GM19099 (cell line): ENCODE data around the gene CSMD2.

ENCODE experiments used
- POLR2A ChIP-seq: IDR thresholded peaks from 3 replicates; pipeline ENCODE4 v1.6.1; 2011; ENCODE audit warnings: low read depth; ENCODE audit not compliant: insufficient read length; ENCODE audit errors: extremely low read depth

Gene CSMD2

GRCh38 chr1:33872275-33872674 is 292.8 kb downstream of the CSMD2 start:
- TF ChIP-seq POLR2A, result no peak

GRCh38 chr1:33867684-33868083 is 297.3 kb downstream of the CSMD2 start:
- no peak for TF ChIP-seq POLR2A

DNA sequence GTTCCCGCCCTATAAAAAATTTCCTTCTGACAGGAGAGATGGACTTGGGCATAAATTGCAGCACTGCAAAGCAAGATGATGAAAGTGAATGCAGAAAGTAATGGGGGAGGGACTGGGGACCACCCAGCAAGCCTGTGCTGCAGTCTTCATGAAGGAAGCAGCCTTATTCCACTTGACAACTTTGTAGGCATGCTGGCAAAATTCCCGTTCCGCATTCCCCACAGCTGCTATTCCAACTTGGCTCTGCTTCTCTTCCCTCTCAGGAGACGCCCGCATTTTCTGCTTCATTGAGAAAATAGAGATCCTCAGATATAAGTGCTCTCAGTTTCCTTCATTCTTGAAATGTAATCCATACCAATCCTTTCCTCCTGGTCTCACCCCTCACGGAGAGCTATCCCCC is 298.7 kb downstream of the CSMD2 start:
- no peak for TF ChIP-seq POLR2A

GRCh38 chr1:33864460-33865389 is 300.3 kb downstream of the CSMD2 start:
- no peak for TF ChIP-seq POLR2A

- no peak for TF ChIP-seq POLR2A
Measured at GRCh38 chr1:33863779-33864178, 301.3 kb downstream of the CSMD2 start, which contains the start of gene HMGB4. HMGB4 (plus strand) TSS chr1:33864079; CDS start chr1:33864192, 113 bp downstream.

DNA sequence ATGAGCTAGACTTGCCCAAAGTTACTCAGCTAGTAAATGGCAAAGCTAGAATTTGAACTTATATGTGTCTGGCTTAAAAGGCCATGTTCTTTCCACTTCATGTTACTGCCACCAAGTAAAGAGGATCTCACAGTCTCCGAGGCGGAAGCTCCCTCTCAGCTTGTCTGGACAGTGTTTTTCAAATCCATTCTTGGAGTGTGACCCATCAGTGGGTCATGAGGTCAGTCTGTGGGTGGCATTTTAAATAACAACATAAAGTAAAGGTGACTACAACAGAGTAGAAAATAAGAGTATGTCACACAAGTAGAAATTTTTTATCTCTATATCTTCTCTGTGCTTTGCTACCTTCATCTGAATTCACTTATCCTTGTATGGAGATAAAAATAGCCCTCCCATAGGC is 304.4 kb downstream of the CSMD2 start:
- TF ChIP-seq POLR2A, result no peak

DNA sequence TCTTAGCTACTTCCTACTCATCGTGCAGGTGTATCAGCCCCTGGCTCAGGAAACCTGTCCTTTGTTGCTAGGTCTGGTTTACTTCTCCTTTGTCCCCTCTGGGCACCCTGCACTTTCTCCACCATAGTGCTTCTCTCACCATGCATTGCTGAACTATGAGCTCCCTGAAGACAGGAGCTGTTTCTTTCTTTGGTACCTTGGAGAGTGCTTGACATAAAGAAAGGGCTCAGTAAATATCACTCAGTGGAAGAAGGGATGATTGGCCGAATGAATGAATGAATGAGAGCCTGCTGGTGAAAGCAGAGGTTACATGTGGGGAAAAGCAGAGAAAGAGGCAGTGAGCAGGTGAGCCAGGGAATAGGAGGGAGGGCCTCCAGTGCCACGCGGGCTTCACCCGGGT is 310.9 kb downstream of the CSMD2 start:
- TF ChIP-seq POLR2A, result no peak

GRCh38 chr1:33853431-33853830 is 311.6 kb downstream of the CSMD2 start:
- TF ChIP-seq POLR2A, result no peak

DNA sequence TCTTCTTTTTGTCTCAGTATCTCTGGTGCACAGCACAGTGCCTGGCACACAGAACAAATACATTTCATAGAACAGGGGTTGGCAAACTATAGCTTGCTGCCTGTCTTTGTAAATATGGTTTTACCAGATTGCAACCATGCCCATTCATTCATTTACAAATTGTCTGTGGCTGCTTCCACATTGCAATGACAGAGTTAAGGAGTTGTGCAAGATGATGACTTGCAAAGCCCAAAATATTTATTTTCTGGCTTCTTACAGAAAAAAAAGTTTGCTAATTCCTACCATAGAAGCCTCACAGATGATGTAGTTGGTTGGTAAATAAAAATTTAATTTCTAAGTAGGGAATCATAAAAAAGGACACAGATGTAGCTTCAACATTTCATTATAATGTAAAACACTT is 312.3 kb downstream of the CSMD2 start:
- TF ChIP-seq POLR2A, result no peak

GRCh38 chr1:33850481-33850880 is 314.5 kb downstream of the CSMD2 start:
- no peak for TF ChIP-seq POLR2A

DNA sequence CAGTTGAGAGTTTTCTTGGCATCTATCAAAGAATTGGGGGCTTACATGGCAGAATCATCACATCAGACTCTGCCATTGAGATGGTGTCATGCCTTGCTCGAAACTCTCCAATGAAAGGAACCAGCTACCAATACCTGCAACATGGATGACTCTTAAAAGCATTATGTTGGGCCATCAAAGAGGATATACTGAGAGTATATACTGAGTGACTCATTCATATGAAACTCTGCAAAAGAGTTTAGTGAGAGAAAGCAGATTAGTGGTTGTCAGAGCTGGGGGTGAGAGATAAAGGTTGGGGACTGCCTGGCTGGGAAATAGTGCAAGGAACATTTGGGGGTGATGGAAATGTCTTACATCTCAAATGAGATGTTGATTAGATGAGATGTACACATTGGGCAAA is 315.8 kb downstream of the CSMD2 start:
- TF ChIP-seq POLR2A, result no peak

DNA sequence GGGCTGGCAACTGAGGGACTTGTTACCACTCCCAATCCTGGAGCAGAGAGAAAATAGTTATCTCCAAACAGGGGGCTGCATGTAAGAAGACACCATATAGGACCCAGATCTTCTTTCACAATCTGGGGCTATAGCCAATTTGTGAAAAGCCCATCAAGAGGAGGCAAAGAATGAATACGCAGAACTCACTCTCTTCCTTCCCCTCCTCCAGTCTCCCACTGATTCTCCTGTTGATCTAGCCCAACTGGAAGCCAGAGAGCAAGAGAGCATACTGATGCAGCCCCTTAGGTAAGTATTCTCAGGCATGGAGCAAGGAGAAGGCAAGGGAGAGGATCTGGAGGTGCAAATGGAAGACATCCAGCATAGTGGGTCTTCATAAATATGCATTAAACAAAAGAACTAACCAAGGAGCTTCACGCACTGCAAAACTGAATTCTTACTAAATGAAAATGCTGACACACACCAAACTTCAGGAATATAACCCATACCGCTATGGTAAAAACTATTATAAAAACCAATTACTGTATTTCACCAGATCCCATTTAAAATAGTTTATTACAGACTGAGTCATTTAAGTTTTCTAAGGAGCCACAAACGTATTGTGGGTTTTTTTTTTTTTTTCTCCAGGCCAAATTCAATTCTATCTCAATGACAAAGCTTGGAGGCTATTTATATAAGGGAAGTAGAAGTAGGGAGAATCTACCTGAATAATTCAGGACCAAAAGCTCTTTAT is 316.7 kb downstream of the CSMD2 start:
- TF ChIP-seq POLR2A, result no peak

- no peak for TF ChIP-seq POLR2A
Measured at GRCh38 chr1:33846861-33847260, 318.2 kb downstream of the CSMD2 start.

- TF ChIP-seq POLR2A, result no peak
Measured at GRCh38 chr1:33844166-33844565, 320.9 kb downstream of the CSMD2 start.

- no peak for TF ChIP-seq POLR2A
Measured at GRCh38 chr1:33842348-33842747, 322.7 kb downstream of the CSMD2 start.

DNA sequence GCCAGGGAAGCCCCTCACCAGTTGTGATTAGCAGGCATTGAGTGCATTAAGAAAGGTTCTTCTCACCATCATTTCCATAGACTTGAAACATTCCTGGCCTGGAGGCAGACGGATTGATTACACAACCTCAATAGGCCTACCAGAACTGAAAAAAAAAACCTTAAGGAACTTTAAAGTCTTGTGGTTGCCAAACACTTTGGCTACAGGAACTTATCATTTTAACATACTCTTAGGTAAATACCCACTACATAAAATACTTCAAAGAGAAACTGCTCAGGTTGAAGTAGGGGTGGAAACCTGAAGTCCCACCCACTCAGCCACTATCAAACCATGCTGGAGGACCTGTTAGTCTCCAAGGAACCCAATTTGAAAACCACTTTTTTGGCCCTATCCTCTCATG is 323.5 kb downstream of the CSMD2 start:
- no peak for TF ChIP-seq POLR2A
